HG02840 (cell line): ENCODE data around the gene PLXDC1.
"Not testable (repeated sequence)": the region's sequence is repeated elsewhere in the genome, so short reads cannot be mapped to it uniquely, and the experiment has no call there.

Experiments
- ATAC-seq: cut with Tn5 transposase; IDR thresholded peaks from one replicate; pipeline ENCODE4 v1.9.1; 2021; ENCODE audit warnings: mild to moderate bottlenecking, moderate library complexity, moderate number of reproducible peaks; ENCODE audit not compliant: unreplicated experiment, low FRiP score

The PLXDC1 gene

DNA sequence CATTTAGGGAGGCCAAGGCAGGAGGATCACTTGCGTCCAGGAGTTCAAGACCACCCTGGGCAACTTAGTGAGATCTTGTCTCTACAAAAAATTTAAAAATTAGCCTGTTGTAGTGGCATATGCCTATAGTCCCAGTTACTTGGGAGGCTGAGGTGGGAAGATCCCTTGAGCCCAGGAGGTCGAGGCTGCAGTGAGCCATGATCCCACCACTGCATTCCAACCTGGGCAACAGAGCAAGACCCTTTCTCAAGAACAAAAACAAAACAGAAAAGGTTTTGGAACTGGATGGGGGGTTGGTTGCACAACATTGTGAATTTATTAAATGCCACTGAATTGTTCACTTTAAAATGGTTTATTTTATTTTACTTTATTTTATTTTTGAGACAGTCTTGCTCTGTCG is 21.2 kb downstream of the PLXDC1 start:
- no peak for ATAC-seq

GRCh38 chr17:39129544-39129943 is 21.9 kb downstream of the PLXDC1 start:
- not testable (repeated sequence) for ATAC-seq

DNA sequence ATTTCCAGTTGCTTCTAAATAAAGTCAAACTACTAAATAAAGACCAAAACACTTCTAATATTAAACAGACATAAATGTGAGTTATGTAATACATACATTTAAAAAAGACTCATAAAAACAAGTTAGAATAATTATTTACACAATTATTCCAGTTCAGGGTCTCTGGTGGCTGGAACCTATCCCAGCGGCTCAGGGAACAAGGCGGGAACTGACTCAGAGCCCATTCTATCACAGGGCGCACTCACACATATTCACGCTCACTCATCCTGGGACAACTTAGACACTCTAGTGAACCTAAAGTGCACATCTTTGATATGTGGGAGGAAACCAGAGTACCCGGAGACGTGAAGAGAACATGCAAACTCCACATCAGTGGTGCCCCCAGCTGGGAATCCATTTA is 25.0 kb downstream of the PLXDC1 start:
- ATAC-seq, result no peak

DNA sequence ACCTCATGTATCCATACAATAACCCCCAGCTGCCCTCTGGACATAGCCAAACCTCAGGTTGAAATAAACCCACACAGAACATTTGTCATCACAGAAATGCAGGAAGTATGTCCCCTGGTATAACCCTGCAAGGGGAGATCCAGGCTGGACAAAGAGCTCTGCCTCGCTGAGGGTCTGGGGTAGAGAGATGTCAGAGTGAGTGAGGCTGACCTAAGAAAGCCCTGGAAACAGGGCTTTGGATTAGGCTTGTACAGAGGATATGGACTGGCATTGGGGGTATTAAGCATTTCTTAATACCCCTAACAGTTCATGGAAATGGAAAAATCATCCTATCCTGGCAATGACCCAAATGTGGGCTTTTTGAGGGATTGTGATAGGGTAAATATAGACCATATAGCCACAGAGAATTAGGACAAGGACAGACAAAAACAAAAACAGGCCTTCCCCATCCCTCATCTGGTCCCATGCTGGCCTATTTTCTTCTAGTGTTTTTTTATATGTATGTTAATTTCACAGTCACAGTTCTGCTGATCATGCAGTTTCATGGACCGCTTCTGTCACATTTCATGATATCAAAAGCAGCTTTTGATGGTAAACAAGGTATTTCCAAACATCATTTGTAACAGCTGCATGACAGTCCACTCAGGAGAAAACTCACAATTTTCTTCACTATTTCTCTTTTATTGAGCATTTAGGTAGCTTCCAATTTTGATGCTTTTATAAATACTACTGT is 26.1 kb downstream of the PLXDC1 start:
- ATAC-seq, result no peak

GRCh38 chr17:39123627-39124026 is 27.8 kb downstream of the PLXDC1 start:
- ATAC-seq, result no peak

DNA sequence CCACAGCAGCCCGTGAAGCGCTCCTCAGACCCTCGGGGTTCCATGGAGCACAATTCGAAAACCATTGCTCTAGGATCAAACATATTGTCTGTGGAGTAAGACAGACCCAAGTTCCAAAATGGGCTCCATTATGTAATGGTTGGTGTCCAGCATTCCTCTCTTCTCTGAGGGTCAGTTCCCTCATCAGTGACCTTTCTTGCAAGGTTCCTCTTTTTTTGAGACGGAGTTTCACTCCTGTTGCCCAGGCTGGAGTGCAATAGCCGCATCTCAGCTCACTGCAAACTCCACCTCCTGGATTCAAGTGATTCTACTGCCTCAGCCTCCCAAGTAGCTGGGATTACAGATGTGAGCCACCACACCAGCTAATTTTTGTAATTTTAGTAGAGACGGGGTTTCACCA is 28.4 kb downstream of the PLXDC1 start:
- no peak for ATAC-seq

DNA sequence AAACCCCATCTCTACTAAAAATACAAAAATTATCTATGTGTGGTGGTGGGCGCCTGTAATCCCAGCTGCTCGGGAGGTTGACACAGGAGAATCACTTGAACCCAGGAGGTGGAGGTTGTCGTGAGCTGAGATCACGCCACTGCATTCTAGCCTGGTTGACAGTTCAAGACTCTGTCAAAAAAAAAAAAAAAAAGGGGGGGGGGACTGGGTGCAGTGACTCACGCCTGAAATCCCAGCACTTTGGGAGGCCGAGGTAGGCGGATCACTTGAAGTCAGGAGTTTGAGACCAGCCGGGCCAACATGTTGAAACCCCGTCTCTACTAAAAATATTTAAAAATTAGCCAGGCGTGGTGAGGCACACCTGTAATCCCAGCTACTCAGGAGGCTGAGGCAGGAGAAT is 29.5 kb downstream of the PLXDC1 start:
- not testable (repeated sequence) for ATAC-seq

DNA sequence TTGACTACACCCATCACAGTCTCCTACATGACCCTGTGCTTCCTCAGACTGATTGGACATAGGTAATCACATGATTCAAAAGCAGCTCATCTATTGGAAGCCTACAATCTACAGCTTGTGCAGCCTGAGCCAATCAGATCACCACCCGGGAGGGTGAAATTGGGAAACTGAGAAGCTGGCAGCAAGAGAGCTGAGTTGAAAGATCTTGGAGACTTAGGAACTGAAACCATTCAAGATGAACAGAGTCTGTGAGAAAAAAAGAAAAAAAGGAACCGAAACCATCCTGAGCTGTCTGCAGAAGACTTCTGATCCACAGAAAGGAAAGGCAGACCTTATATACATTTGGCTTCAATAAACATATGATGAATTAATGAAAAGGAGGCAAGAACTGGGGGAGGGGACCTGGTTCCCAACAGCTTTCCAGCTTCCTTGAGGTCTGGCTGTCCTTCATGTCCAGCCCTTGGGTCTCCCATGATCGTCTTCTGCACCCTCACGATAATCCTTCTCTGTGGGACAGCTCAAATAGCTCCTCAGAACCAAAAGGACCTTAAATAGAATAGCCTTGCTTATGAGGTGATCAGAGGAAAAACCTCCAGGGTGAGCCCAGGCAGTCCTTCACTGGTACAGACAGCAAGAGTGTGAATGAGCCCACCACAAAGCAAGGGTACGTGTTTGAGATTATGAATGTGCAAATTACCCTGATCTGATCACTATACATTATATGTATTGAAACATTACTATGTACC is 32.6 kb downstream of the PLXDC1 start:
- no peak for ATAC-seq

DNA sequence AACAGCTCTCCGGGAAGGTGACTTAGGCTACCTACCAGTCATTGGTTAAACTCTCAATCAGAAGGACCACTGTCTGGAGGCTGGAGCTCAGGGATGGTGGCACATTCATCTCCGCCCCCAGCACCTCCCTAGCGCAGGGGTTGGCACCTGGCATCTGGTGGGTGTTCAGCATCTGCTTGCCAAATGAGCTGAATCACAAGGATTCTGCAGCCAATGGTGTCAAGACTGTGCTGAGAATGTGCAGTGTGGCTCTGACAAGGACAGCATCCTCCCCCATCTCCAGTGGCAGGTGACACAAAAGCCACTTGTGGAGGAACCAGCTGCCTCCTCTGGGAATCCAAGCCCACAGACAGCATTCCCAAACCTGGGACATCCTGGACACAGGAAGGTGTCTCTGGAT is 35.2 kb downstream of the PLXDC1 start:
- no peak for ATAC-seq

GRCh38 chr17:39115135-39115534 is 36.3 kb downstream of the PLXDC1 start:
- ATAC-seq, result no peak

- no peak for ATAC-seq
These were observed 36.7 kb downstream of the PLXDC1 start for GRCh38 chr17:39114723-39115122.

- no peak for ATAC-seq
These were observed 37.6 kb downstream of the PLXDC1 start for GRCh38 chr17:39113871-39114270.

- ATAC-seq, result no peak
These were observed 40.9 kb downstream of the PLXDC1 start for GRCh38 chr17:39110435-39111136.

DNA sequence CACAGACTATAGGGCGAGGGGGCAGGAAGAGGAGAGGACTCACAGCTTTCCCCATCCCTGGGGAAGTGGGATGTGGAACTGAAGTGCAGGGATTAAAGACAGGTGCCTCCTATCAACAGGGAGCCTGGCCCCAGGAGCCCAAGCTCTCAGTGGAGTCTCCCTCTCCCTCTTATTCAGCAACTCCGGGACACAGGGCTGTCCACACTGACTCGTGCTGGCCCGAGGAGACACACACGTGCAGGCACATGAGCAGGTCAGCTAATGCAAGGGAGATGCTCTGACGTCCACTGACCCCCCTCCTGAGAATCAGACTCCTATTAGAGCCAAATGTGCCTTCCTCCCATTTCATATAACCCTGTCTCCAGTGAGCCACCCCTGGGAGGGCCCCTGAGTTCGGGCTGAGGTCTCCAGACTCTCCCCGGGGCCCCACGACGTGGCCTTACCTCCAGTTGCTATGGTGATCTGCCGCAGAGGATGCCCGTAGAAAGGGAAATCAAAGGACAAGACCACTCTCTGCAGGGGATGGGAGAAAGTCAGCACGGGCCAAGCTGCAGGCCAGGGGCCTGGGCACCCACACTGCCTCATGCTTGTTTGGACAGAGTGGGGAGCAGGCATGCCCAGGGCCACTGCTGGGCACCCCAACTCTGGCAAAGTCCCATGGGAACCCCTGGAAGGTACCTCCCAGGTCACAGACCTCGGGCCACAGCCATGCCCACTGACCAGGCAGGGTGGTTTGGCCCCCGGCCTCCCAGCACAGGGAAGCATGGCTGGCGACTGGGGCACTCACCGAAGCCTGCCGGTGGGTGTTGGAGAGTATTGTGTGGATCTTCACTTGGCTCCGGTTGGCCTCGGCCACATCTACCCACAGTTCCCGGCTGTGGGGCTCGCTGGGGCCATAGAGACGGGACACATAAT is 42.7 kb downstream of the PLXDC1 start:
- no peak for ATAC-seq

DNA sequence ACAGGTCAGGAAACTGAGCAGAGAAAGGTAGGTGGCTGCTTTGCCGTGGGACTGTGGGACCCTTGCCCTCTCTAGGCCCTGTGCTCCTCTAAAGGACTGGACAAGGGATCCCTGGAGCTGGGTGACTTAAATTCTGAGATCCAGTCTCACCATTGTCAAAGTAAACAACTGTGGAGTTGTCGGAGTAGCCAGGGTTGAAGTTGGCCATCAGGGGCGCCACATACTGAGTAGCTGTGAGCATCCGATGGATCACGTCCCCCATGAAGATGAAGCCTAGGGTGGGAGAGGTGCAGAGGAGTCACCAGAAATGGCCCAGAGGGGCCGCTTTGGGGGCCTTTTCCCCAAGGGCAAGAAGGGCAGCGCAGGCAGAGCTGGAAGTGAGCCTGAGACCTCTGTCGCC is 43.5 kb downstream of the PLXDC1 start:
- no peak for ATAC-seq

DNA sequence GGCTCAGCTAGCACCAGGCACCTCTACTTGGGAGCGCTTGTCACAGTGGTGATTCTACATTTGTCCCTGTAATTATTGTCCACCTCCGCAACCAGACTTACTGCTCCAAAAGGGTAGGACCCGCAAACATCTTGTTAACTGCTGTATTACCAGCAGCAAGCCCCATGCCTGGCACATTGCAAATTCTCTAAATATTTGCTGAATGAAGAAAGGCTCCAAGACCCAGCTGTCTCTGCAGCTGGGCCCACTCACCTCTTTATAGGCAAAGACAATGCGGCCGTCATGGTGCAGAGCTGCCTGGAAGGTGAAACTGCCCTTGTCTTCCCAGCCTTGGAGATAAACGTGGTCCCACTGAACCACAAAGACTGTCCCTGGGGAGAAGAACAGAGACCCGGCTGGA is 44.3 kb downstream of the PLXDC1 start:
- no peak for ATAC-seq

GRCh38 chr17:39105705-39106104 is 45.7 kb downstream of the PLXDC1 start:
- no peak for ATAC-seq

DNA sequence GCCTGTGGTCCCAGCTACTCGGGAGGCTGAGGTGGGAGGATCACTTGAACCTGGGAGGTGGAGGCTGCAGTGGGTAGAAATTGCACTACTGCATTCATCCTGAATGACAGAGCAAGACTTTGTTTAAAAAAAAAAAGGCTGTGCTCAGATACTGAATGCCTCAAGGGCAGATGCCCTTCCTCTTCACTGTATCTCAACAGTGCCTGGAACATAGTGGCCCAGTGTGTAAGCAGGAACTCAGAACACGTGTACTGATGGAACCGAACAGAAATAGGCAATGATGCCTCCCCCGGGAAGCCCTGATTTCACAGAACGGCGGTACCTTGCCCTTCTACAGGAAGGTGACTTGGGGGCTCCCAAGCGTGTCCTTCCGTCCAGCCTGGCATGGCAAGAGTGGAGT is 46.8 kb downstream of the PLXDC1 start:
- no peak for ATAC-seq

GRCh38 chr17:39104046-39104445 is 47.4 kb downstream of the PLXDC1 start:
- no peak for ATAC-seq

GRCh38 chr17:39101091-39101490 is 50.3 kb downstream of the PLXDC1 start:
- no peak for ATAC-seq
